DOHH2 (cell line): ENCODE measurements around the gene MARCHF10.

Experiments used
- EZH2phosphoT487 ChIP-seq: fragments of 200-600 bp; sonication (generic); IDR thresholded peaks from 2 replicates; pipeline ENCODE4 v1.6.1; 2017; ENCODE audit warnings: borderline replicate concordance, mild to moderate bottlenecking, antibody characterized with exemption, low read length, moderate library complexity, mixed read lengths
- TF ChIP-seq, protein P1 (sequence below): fragments of 200-600 bp; sonication (generic); IDR thresholded peaks from one replicate; pipeline ENCODE4 v1.5.1; 2014; ENCODE audit warnings: antibody characterized with exemption, mild to moderate bottlenecking, low read depth, low read length; ENCODE audit not compliant: poor library complexity, severe bottlenecking

DNA sequence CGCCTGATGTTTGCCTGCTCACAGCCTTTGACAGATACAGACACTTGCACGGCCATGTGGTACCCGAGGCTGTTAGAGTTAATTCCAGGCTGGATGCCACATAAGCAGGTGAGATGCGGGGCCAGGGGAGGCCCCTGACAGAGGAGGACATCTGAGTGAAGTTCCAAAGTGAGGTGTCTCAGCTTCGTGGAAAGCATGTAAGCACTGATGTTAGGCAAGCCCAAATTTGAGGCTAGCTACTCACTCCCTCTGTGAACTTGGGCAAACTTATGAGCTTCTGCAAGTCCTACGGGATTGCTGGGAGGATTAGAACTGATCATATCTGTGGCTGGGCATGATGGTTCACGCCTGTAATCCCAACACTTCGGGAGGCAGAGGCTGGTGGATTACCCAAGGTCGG is 39.3 kb upstream of the MARCHF10 start:
- TF ChIP-seq, protein P1, sequence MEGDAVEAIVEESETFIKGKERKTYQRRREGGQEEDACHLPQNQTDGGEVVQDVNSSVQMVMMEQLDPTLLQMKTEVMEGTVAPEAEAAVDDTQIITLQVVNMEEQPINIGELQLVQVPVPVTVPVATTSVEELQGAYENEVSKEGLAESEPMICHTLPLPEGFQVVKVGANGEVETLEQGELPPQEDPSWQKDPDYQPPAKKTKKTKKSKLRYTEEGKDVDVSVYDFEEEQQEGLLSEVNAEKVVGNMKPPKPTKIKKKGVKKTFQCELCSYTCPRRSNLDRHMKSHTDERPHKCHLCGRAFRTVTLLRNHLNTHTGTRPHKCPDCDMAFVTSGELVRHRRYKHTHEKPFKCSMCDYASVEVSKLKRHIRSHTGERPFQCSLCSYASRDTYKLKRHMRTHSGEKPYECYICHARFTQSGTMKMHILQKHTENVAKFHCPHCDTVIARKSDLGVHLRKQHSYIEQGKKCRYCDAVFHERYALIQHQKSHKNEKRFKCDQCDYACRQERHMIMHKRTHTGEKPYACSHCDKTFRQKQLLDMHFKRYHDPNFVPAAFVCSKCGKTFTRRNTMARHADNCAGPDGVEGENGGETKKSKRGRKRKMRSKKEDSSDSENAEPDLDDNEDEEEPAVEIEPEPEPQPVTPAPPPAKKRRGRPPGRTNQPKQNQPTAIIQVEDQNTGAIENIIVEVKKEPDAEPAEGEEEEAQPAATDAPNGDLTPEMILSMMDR, result no peak
- TF ChIP-seq EZH2phosphoT487, result no peak
